Measurements from ENCODE around the gene CFAP161. TPM values are rescaled to one million over a fixed set of nuclear protein-coding genes. Genes with fewer than 3 reads are reported as not detected.
"Not testable (repeated sequence)": the region's sequence is repeated elsewhere in the genome, so short reads cannot be mapped to it uniquely, and the experiment has no call there.

Gene CFAP161
- total RNA-seq, 2 experiments from 2014 or later: not detected

- POLR2A ChIA-PET: interaction anchor here (0.6 kb wide), 1 partner anchor 1393 kb away, joined by 3 read pairs; no protein-coding TSS in a partner anchor
- ATAC-seq (ENCODE audit: low read depth): no peak
- no peaks in the 10 kb centered on the region for H3K9me3 Mint-ChIP-seq
- no peak overlapping the region for H3K4me3 Mint-ChIP-seq
- H3K36me3 Mint-ChIP-seq: no peaks in the 10 kb centered on the region
- no peak overlapping the region for H3K27ac Mint-ChIP-seq
- peaks cover 3% of the 10 kb centered on the region for H3K4me1 Mint-ChIP-seq
- no peak for DNase-seq
- H3K27me3 Mint-ChIP-seq: peaks cover 40% of the 10 kb centered on the region
Measured at GRCh38 chr15:81115054-81115939, 18.8 kb upstream of the CFAP161 start.

GRCh38 chr15:81117136-81117535 is 16.9 kb upstream of the CFAP161 start:
- DNase-seq (no peak), ATAC-seq (ENCODE audit: low read depth) (no peak)
- no peaks in the 10 kb centered on the region for H3K4me1 Mint-ChIP-seq
- peaks cover 4% of the 10 kb centered on the region for H3K9me3 Mint-ChIP-seq
- POLR2A ChIA-PET: no interaction called here
- no peak overlapping the region for H3K4me3 Mint-ChIP-seq
- no peaks in the 10 kb centered on the region for H3K36me3 Mint-ChIP-seq
- peaks cover 43% of the 10 kb centered on the region for H3K27me3 Mint-ChIP-seq
- no peak overlapping the region for H3K27ac Mint-ChIP-seq

- no peak for ATAC-seq (ENCODE audit: low read depth)
- Mint-ChIP-seq H3K4me3 (no peak overlapping the region), H3K4me1 (no peaks in the 10 kb centered on the region), H3K27me3 (peaks cover 41% of the 10 kb centered on the region), H3K27ac (no peak overlapping the region), H3K9me3 (peaks cover 4% of the 10 kb centered on the region), H3K36me3 (no peaks in the 10 kb centered on the region)
- POLR2A ChIA-PET: no interaction called here
- no peak for DNase-seq
Measured at GRCh38 chr15:81117581-81117980, 16.5 kb upstream of the CFAP161 start.

GRCh38 chr15:81118361-81118760 is 15.7 kb upstream of the CFAP161 start:
- Mint-ChIP-seq H3K27me3 (peaks cover 40% of the 10 kb centered on the region), H3K27ac (no peak overlapping the region), H3K4me1 (no peaks in the 10 kb centered on the region), H3K36me3 (no peaks in the 10 kb centered on the region), H3K4me3 (no peak overlapping the region), H3K9me3 (peaks cover 4% of the 10 kb centered on the region)
- ATAC-seq (ENCODE audit: low read depth) (no peak), DNase-seq (no peak)
- POLR2A ChIA-PET: no interaction called here

- Mint-ChIP-seq H3K4me3 (no peak overlapping the region), H3K27ac (no peak overlapping the region), H3K27me3 (peaks cover 43% of the 10 kb centered on the region), H3K9me3 (peaks cover 4% of the 10 kb centered on the region), H3K36me3 (no peaks in the 10 kb centered on the region), H3K4me1 (no peaks in the 10 kb centered on the region)
- POLR2A ChIA-PET: no interaction called here
- DNase-seq (no peak), ATAC-seq (ENCODE audit: low read depth) (no peak)
Measured at GRCh38 chr15:81120069-81120468, 14.0 kb upstream of the CFAP161 start.

- POLR2A ChIA-PET: no interaction called here
- no peak overlapping the region for H3K27ac Mint-ChIP-seq
- no peak for ATAC-seq (ENCODE audit: low read depth)
- H3K4me3 Mint-ChIP-seq: no peak overlapping the region
- peaks cover 2% of the 10 kb centered on the region for H3K36me3 Mint-ChIP-seq
- H3K4me1 Mint-ChIP-seq: no peaks in the 10 kb centered on the region
- peaks cover 11% of the 10 kb centered on the region for H3K9me3 Mint-ChIP-seq
- H3K27me3 Mint-ChIP-seq: peaks cover 39% of the 10 kb centered on the region
- no peak for DNase-seq
Measured at GRCh38 chr15:81126892-81127291, 7.2 kb upstream of the CFAP161 start.

GRCh38 chr15:81141478-81141877 is 7.4 kb downstream of the CFAP161 start:
- H3K9me3 Mint-ChIP-seq; H3K4me1 Mint-ChIP-seq; H3K4me3 Mint-ChIP-seq; ATAC-seq (ENCODE audit: low read depth); H3K36me3 Mint-ChIP-seq; POLR2A ChIA-PET; DNase-seq; H3K27ac Mint-ChIP-seq: not testable (repeated sequence)
- peaks cover 49% of the 10 kb centered on the region for H3K27me3 Mint-ChIP-seq

- Mint-ChIP-seq H3K4me3 (no peak overlapping the region), H3K9me3 (no peaks in the 10 kb centered on the region), H3K4me1 (no peaks in the 10 kb centered on the region), H3K36me3 (no peaks in the 10 kb centered on the region), H3K27me3 (peaks cover 24% of the 10 kb centered on the region), H3K27ac (no peak overlapping the region)
- DNase-seq (no peak), ATAC-seq (ENCODE audit: low read depth) (no peak)
- POLR2A ChIA-PET: no interaction called here
Measured at GRCh38 chr15:81146006-81146405, 11.9 kb downstream of the CFAP161 start.

GRCh38 chr15:81146466-81146865 is 12.4 kb downstream of the CFAP161 start:
- DNase-seq: no peak
- Mint-ChIP-seq H3K4me3 (no peak overlapping the region), H3K36me3 (no peaks in the 10 kb centered on the region), H3K4me1 (no peaks in the 10 kb centered on the region), H3K27ac (no peak overlapping the region), H3K9me3 (no peaks in the 10 kb centered on the region), H3K27me3 (peaks cover 23% of the 10 kb centered on the region)
- no peak for ATAC-seq (ENCODE audit: low read depth)
- POLR2A ChIA-PET: no interaction called here

GRCh38 chr15:81151389-81151788 is 17.3 kb downstream of the CFAP161 start:
- no peak overlapping the region for H3K4me3 Mint-ChIP-seq
- POLR2A ChIA-PET: no interaction called here
- peaks cover 10% of the 10 kb centered on the region for H3K27me3 Mint-ChIP-seq
- H3K9me3 Mint-ChIP-seq: no peaks in the 10 kb centered on the region
- no peaks in the 10 kb centered on the region for H3K4me1 Mint-ChIP-seq
- ATAC-seq (ENCODE audit: low read depth): no peak
- no peaks in the 10 kb centered on the region for H3K36me3 Mint-ChIP-seq
- H3K27ac Mint-ChIP-seq: no peak overlapping the region
- no peak for DNase-seq

GRCh38 chr15:81152339-81152738 is 18.3 kb downstream of the CFAP161 start:
- POLR2A ChIA-PET: no interaction called here
- no peak for ATAC-seq (ENCODE audit: low read depth)
- Mint-ChIP-seq H3K36me3 (no peaks in the 10 kb centered on the region), H3K4me1 (no peaks in the 10 kb centered on the region), H3K9me3 (no peaks in the 10 kb centered on the region), H3K4me3 (no peak overlapping the region), H3K27me3 (peaks cover 10% of the 10 kb centered on the region), H3K27ac (no peak overlapping the region)
- DNase-seq: no peak

- peaks cover 10% of the 10 kb centered on the region for H3K27me3 Mint-ChIP-seq
- no peak overlapping the region for H3K4me3 Mint-ChIP-seq
- H3K4me1 Mint-ChIP-seq: no peaks in the 10 kb centered on the region
- H3K9me3 Mint-ChIP-seq: no peaks in the 10 kb centered on the region
- POLR2A ChIA-PET: no interaction called here
- H3K27ac Mint-ChIP-seq: no peak overlapping the region
- H3K36me3 Mint-ChIP-seq: no peaks in the 10 kb centered on the region
- no peak for DNase-seq
- ATAC-seq (ENCODE audit: low read depth): no peak
Measured at GRCh38 chr15:81152799-81153198, 18.7 kb downstream of the CFAP161 start.

- Mint-ChIP-seq H3K9me3 (no peaks in the 10 kb centered on the region), H3K4me3 (no peak overlapping the region), H3K27ac (no peak overlapping the region), H3K27me3 (peaks cover 3% of the 10 kb centered on the region), H3K36me3 (no peaks in the 10 kb centered on the region), H3K4me1 (peaks cover 1% of the 10 kb centered on the region)
- POLR2A ChIA-PET: interaction anchor here (1.2 to 2.2 kb wide), 2 partner anchors 110 to 238 kb away, joined by 3 to 7 read pairs; no protein-coding TSS in a partner anchor
- DNase-seq: no peak
- ATAC-seq (ENCODE audit: low read depth): no peak
Measured at GRCh38 chr15:81155375-81156218, 21.5 kb downstream of the CFAP161 start.

Measured in activated naive CD8-positive, alpha-beta T cell treated with anti-CD3 and anti-CD28 coated beads, Interleukin-2, amount 10 ng/mL, durations not matched to agents 7 days and 5 days (primary cell).